Smooth muscle cell (in vitro differentiated cells): ENCODE data around the gene AMPD3. TPM values are rescaled to one million over a fixed set of nuclear protein-coding genes. Genes with fewer than 3 reads are reported as not detected.

Experiments
- DNase-seq: peaks from one replicate; lab custom pipeline; 2025; ENCODE audit not compliant: unreplicated experiment; lab: John Stamatoyannopoulos, UW
- H2AFZ ChIP-seq: fragments of 200-600 bp; sonication (generic); 2 replicates; pipeline ENCODE4 v1.6.0; 2016; ENCODE audit warnings: antibody characterized with exemption, low read depth, mild to moderate bottlenecking
- H3F3A ChIP-seq: fragments of 200-600 bp; sonication (generic); 2 replicates; pipeline ENCODE4 v1.6.0; 2017; ENCODE audit warnings: antibody characterized with exemption, low read depth
- H3K27ac ChIP-seq: fragments of 200-600 bp; sonication (generic); 2 replicates; pipeline ENCODE4 v1.5.1; 2016; ENCODE audit warnings: low read depth, mild to moderate bottlenecking
- H3K27me3 ChIP-seq: fragments of 200-600 bp; sonication (generic); 2 replicates; pipeline ENCODE4 v1.6.1; 2016; ENCODE audit warnings: low read depth, mild to moderate bottlenecking
- H3K36me3 ChIP-seq: fragments of 200-600 bp; sonication (generic); 2 replicates; pipeline ENCODE4 v1.5.1; 2016; ENCODE audit warnings: low read depth
- H3K4me1 ChIP-seq: fragments of 200-600 bp; sonication (generic); 2 replicates; pipeline ENCODE4 v1.5.1; 2016; ENCODE audit warnings: low read depth
- H3K4me2 ChIP-seq: fragments of 200-600 bp; sonication (generic); 2 replicates; pipeline ENCODE4 v1.6.0; 2016; ENCODE audit warnings: mild to moderate bottlenecking
- H3K4me3 ChIP-seq: fragments of 200-600 bp; sonication (generic); 2 replicates; pipeline ENCODE4 v1.5.1; 2016; ENCODE audit warnings: mild to moderate bottlenecking
- H3K79me2 ChIP-seq: fragments of 200-600 bp; sonication (generic); 2 replicates; pipeline ENCODE4 v1.6.0; 2016; ENCODE audit warnings: low read depth, mild to moderate bottlenecking
- H3K9ac ChIP-seq: fragments of 200-600 bp; sonication (generic); 2 replicates; pipeline ENCODE4 v1.6.0; 2016; ENCODE audit warnings: low read depth
- H3K9me3 ChIP-seq: fragments of 200-600 bp; sonication (generic); replicated peaks from 2 replicates; pipeline ENCODE4 v1.5.1; 2016; ENCODE audit warnings: low read depth
- H4K20me1 ChIP-seq: fragments of 200-600 bp; sonication (generic); 2 replicates; pipeline ENCODE4 v1.6.0; 2016; ENCODE audit warnings: low read depth
- CTCF ChIP-seq: fragments of 200-600 bp; sonication (generic); IDR thresholded peaks from 2 replicates; pipeline ENCODE4 v1.5.1; 2017; ENCODE audit warnings: borderline replicate concordance, mild to moderate bottlenecking, antibody characterized with exemption; ENCODE audit not compliant: insufficient read depth, poor library complexity, severe bottlenecking
- WGBS: methylation state at CpG from one replicate; pipeline ENCODE4 v1.1.7; 2016; ENCODE audit warnings: low lambda C conversion rate; 5-methylcytosine and 5-hydroxymethylcytosine counted together
- polyA plus RNA-seq: library from polyadenylated mRNA; unstranded; fragments of >200 nt; fragmentation: Nextera tagmentation; extraction: Ambion mirVana; gene quantifications from 2 replicates; pipeline ENCODE4 v1.2.1, GENCODE V29; 2016
- total RNA-seq: library from RNA; depleted of rRNA; stranded (reverse); fragments of >200 nt; gene quantifications from 2 replicates; pipeline ENCODE4 v1.2.3, GENCODE V29; 2014

The AMPD3 gene
- total and polyA plus RNA-seq, 2 experiments from 2014 or later: 0.67 to 3.6 TPM

- Histone ChIP-seq H3K36me3 (peaks cover 5% of the 10 kb centered on the region), H3K9me3 (no peaks in the 10 kb centered on the region), H3K9ac (no peak overlapping the region), H3K4me3 (no peak overlapping the region), H3K27ac (no peak overlapping the region), H4K20me1 (no peaks in the 10 kb centered on the region), H3K4me2 (no peak overlapping the region), H3K79me2 (no peaks in the 10 kb centered on the region), H3K4me1 (no peaks in the 10 kb centered on the region), H2AFZ (no peak overlapping the region), H3F3A (no peaks in the 10 kb centered on the region), H3K27me3 (no peaks in the 10 kb centered on the region)
- TF ChIP-seq CTCF: no peak
- no peak for DNase-seq
- 98% methylated on average over 2 of the region's 2 CpGs for WGBS
Measured at GRCh38 chr11:10518891-10519290, 63.8 kb downstream of the AMPD3 start.

- Histone ChIP-seq H4K20me1 (no peaks in the 10 kb centered on the region), H3K27ac (no peak overlapping the region), H3K27me3 (no peaks in the 10 kb centered on the region), H3K4me3 (no peak overlapping the region), H3K4me1 (no peaks in the 10 kb centered on the region), H3K9ac (no peak overlapping the region), H3K36me3 (peaks cover 7% of the 10 kb centered on the region), H3K4me2 (no peak overlapping the region), H3K9me3 (no peaks in the 10 kb centered on the region), H3K79me2 (no peaks in the 10 kb centered on the region), H2AFZ (no peak overlapping the region), H3F3A (no peaks in the 10 kb centered on the region)
- TF ChIP-seq CTCF: no peak
- 94% methylated on average over 2 of the region's 2 CpGs for WGBS
- DNase-seq: no peak
Measured at GRCh38 chr11:10519630-10520029, 64.6 kb downstream of the AMPD3 start.

- 93% methylated on average over 2 of the region's 2 CpGs for WGBS
- peaks cover 12% of the 10 kb centered on the region for H3K36me3 ChIP-seq
Measured at GRCh38 chr11:10520562-10520961, 65.5 kb downstream of the AMPD3 start.

More at GRCh38 chr11:10520562-10520961, 65.5 kb downstream of the AMPD3 start:
- Histone ChIP-seq H3K4me1 (no peaks in the 10 kb centered on the region), H3K27ac (no peak overlapping the region), H3K9me3 (no peaks in the 10 kb centered on the region), H2AFZ (no peak overlapping the region), H3K4me2 (no peak overlapping the region), H4K20me1 (no peaks in the 10 kb centered on the region), H3K27me3 (no peaks in the 10 kb centered on the region), H3K79me2 (no peaks in the 10 kb centered on the region), H3K9ac (no peak overlapping the region), H3K4me3 (no peak overlapping the region), H3F3A (no peaks in the 10 kb centered on the region)
- TF ChIP-seq CTCF: no peak
- no peak for DNase-seq
